DOHH2 (cell line): ENCODE data around the gene EML6.

Experiments used
- H3F3A ChIP-seq: fragments of 200-600 bp; sonication (generic), shearing (Covaris generic); 2 replicates; pipeline ENCODE4 v1.6.0; 2016; ENCODE audit warnings: antibody characterized with exemption, mild to moderate bottlenecking; ENCODE audit not compliant: control insufficient read depth, insufficient read depth
- H3K27ac ChIP-seq: fragments of 200-600 bp; sonication (generic); 2 replicates; pipeline ENCODE4 v1.5.1; 2014; ENCODE audit warnings: low read depth, mild to moderate bottlenecking, low read length, moderate library complexity
- H3K27me3 ChIP-seq: fragments of 200-600 bp; sonication (generic); 2 replicates; pipeline ENCODE4 v1.6.1; 2014; ENCODE audit warnings: mild to moderate bottlenecking, low read length, mixed read lengths; ENCODE audit not compliant: control insufficient read depth
- H3K36me3 ChIP-seq: fragments of 200-600 bp; sonication (generic); 2 replicates; pipeline ENCODE4 v1.6.1; 2014; ENCODE audit warnings: mild to moderate bottlenecking, low read length, moderate library complexity, mixed read lengths; ENCODE audit not compliant: control insufficient read depth
- H3K4me1 ChIP-seq: fragments of 200-600 bp; sonication (generic); 2 replicates; pipeline ENCODE4 v1.6.1; 2014; ENCODE audit warnings: mild to moderate bottlenecking, low read length, mixed read lengths; ENCODE audit not compliant: control insufficient read depth
- H3K4me2 ChIP-seq: fragments of 200-600 bp; sonication (generic); 2 replicates; pipeline ENCODE4 v1.6.0; 2014; ENCODE audit warnings: mild to moderate bottlenecking, low read length, moderate library complexity
- H3K4me3 ChIP-seq: fragments of 200-600 bp; sonication (generic); 2 replicates; pipeline ENCODE4 v1.5.1; 2014; ENCODE audit warnings: mild to moderate bottlenecking, low read length, mixed read lengths
- H3K79me2 ChIP-seq: fragments of 200-600 bp; sonication (generic); 2 replicates; pipeline ENCODE4 v1.6.1; 2014; ENCODE audit warnings: mild to moderate bottlenecking, low read length, mixed read lengths; ENCODE audit not compliant: control insufficient read depth
- H3K9me2 ChIP-seq: fragments of 200-600 bp; sonication (generic); replicated peaks from 2 replicates; pipeline ENCODE4 v1.6.1; 2014; ENCODE audit warnings: mild to moderate bottlenecking, low read length, mixed read lengths; ENCODE audit not compliant: control insufficient read depth
- H3K9me3 ChIP-seq: fragments of 200-600 bp; sonication (generic); 2 replicates; pipeline ENCODE4 v1.6.1; 2014; ENCODE audit warnings: antibody characterized with exemption, low read length, mixed read lengths; ENCODE audit not compliant: control insufficient read depth, insufficient read depth
- H4K20me1 ChIP-seq: fragments of 200-600 bp; sonication (generic); 2 replicates; pipeline ENCODE4 v1.6.0; 2014; ENCODE audit warnings: low read depth, mild to moderate bottlenecking, antibody characterized with exemption, low read length, moderate library complexity; ENCODE audit not compliant: control insufficient read depth, insufficient read depth
- CTCF ChIP-seq: fragments of 200-600 bp; sonication (generic); IDR thresholded peaks from one replicate; pipeline ENCODE4 v1.5.1; 2014; ENCODE audit warnings: antibody characterized with exemption, mild to moderate bottlenecking, low read depth, low read length; ENCODE audit not compliant: poor library complexity, severe bottlenecking
- EZH2phosphoT487 ChIP-seq: fragments of 200-600 bp; sonication (generic); IDR thresholded peaks from 2 replicates; pipeline ENCODE4 v1.6.1; 2017; ENCODE audit warnings: borderline replicate concordance, mild to moderate bottlenecking, antibody characterized with exemption, low read length, moderate library complexity, mixed read lengths

Gene EML6

GRCh38 chr2:54805255-54805654 lies 81.8 kb downstream of the EML6 start:
- H3K9me2 ChIP-seq = no peaks in the 10 kb centered on the region
- H3K27ac ChIP-seq = no peak overlapping the region
- H3K27me3 ChIP-seq = no peaks in the 10 kb centered on the region
- H3K4me1 ChIP-seq = no peaks in the 10 kb centered on the region
- H3K79me2 ChIP-seq = no peaks in the 10 kb centered on the region
- H4K20me1 ChIP-seq = no peaks in the 10 kb centered on the region
- TF ChIP-seq EZH2phosphoT487 (no peak), CTCF (no peak)
- H3K4me3 ChIP-seq = no peak overlapping the region
- peaks cover 6% of the 10 kb centered on the region; the same call in 1 of the 2 replicates for H3K9me3 ChIP-seq
- H3F3A ChIP-seq = no peaks in the 10 kb centered on the region
- H3K4me2 ChIP-seq = no peak overlapping the region
- no peaks in the 10 kb centered on the region for H3K36me3 ChIP-seq

GRCh38 chr2:54806975-54807374 lies 83.5 kb downstream of the EML6 start:
- no peaks in the 10 kb centered on the region for H3K36me3 ChIP-seq
- TF ChIP-seq CTCF = no peak

GRCh38 chr2:54808661-54809060 lies 85.2 kb downstream of the EML6 start:
- Histone ChIP-seq H3K9me2 (no peaks in the 10 kb centered on the region), H3K4me2 (no peak overlapping the region), H3K4me3 (no peak overlapping the region), H3K9me3 (peaks cover 6% of the 10 kb centered on the region; the same call in 1 of the 2 replicates), H3K27me3 (no peaks in the 10 kb centered on the region), H3K27ac (no peak overlapping the region), H4K20me1 (no peaks in the 10 kb centered on the region), H3K36me3 (no peaks in the 10 kb centered on the region), H3F3A (no peaks in the 10 kb centered on the region), H3K79me2 (no peaks in the 10 kb centered on the region), H3K4me1 (no peaks in the 10 kb centered on the region)
- no peak for TF ChIP-seq CTCF
- TF ChIP-seq EZH2phosphoT487 = no peak

More at GRCh38 chr2:54806975-54807374, 83.5 kb downstream of the EML6 start:
- peaks cover 6% of the 10 kb centered on the region; the same call in 1 of the 2 replicates for H3K9me3 ChIP-seq
- H4K20me1 ChIP-seq = no peaks in the 10 kb centered on the region
- no peak overlapping the region for H3K4me3 ChIP-seq
- H3F3A ChIP-seq = no peaks in the 10 kb centered on the region
- H3K4me2 ChIP-seq = no peak overlapping the region
- H3K27ac ChIP-seq = no peak overlapping the region
- no peaks in the 10 kb centered on the region for H3K4me1 ChIP-seq
- H3K79me2 ChIP-seq = no peaks in the 10 kb centered on the region
- no peaks in the 10 kb centered on the region for H3K27me3 ChIP-seq
- no peaks in the 10 kb centered on the region for H3K9me2 ChIP-seq
